Kidney glomerular epithelial cell (primary cell): ENCODE results near the gene PIP4K2C.
"Not testable (repeated sequence)": the region's sequence is repeated elsewhere in the genome, so short reads cannot be mapped to it uniquely, and the experiment has no call there.

ENCODE experiments used
- DNase-seq: peaks from one replicate; lab custom pipeline; 2025; lab: John Stamatoyannopoulos, UW

PIP4K2C gene

GRCh38 chr12:57585156-57585555 lies 5.8 kb upstream of the PIP4K2C start:
- DNase-seq = no peak

DNA sequence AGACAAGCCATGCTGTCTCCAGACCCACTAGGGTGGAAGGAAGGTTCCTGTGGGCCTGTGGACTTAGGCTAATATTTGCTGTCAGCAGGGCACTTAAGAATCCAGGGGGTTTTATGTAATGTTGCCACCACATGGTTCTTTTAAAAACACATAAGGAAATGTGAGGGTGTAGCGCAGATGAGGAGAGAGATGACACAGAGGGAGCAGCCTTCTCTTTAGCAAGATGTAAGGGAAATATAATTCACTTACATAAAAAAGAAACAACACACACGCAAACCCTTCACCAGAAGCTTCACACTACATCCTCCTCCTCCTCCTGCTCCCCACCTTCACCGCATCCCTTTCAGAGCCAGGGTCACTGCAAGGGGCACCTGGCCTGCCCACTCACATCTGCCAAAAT lies 4.9 kb upstream of the PIP4K2C start:
- DNase-seq = no peak

GRCh38 chr12:57586832-57587429 lies 4.1 kb upstream of the PIP4K2C start:
- no peak for DNase-seq

- not testable (repeated sequence) for DNase-seq
These were observed 1.9 kb upstream of the PIP4K2C start for GRCh38 chr12:57588951-57589610.

DNA sequence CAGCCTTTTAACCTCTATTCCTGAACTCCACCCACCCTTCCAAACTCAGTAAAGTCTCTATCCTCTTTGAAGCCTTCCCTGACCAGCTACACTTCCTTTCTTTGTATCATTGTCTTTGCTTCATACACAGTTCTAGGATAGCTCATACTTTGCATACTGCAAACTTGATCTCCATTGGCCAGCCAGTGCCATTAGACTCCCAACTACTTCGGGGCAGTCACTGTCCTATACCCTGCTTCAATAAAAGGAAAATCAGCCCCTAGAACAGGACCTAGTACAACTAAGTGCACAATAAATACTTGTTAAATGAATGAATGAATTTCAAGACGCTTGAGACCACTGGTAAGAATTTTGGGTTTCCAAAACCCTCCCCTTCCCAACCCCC lies 521 bp upstream of the PIP4K2C start:
- DNase-seq = no peak

GRCh38 chr12:57591782-57592325 lies 862 bp downstream of the PIP4K2C start:
- DNase-seq = no peak

- no peak for DNase-seq
These were observed 1.7 kb downstream of the PIP4K2C start for GRCh38 chr12:57592551-57593165.

DNA sequence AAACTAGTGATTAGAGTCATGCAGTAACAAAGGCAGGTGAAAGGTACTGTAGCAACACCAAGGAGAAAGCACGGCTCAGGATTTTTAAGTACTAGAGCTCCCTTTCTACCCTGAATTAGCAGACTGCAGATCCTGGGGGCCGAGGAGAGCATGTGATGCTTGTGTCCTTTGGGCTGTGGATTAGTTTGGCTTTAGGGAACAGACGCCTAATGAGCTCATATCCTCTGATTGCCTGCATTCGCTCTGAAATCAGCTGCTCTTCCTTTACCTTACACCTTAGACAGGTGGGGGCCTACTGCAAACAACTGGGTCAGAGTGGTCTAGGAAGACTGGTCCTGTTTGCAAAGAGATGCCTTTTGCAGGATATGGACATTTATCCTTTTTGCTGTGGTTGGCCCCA lies 2.2 kb downstream of the PIP4K2C start:
- no peak for DNase-seq

GRCh38 chr12:57600395-57600794 lies 9.4 kb downstream of the PIP4K2C start:
- DNase-seq = no peak

- DNase-seq = no peak
These were observed 11.6 kb downstream of the PIP4K2C start for GRCh38 chr12:57602544-57602943.

DNA sequence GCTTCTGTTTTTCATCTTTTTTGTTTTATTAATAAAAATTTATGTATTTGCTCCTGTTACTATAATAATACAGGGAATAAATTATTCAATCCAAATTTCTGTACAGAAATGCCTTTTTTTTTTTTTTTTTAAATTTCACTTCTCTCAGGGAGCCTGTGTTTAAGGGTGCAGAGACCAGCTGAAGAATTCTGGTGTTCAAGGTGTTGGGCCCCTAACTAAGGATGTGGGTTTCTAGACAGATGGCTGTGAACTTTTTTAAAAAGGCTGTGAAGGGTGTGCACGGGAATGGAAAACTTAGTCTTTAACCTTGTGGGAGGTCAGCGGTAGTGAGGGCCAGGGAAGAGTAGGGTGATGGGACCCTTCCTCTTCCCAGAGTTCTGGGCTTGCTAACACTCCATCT lies 12.3 kb downstream of the PIP4K2C start:
- DNase-seq = no peak

DNA sequence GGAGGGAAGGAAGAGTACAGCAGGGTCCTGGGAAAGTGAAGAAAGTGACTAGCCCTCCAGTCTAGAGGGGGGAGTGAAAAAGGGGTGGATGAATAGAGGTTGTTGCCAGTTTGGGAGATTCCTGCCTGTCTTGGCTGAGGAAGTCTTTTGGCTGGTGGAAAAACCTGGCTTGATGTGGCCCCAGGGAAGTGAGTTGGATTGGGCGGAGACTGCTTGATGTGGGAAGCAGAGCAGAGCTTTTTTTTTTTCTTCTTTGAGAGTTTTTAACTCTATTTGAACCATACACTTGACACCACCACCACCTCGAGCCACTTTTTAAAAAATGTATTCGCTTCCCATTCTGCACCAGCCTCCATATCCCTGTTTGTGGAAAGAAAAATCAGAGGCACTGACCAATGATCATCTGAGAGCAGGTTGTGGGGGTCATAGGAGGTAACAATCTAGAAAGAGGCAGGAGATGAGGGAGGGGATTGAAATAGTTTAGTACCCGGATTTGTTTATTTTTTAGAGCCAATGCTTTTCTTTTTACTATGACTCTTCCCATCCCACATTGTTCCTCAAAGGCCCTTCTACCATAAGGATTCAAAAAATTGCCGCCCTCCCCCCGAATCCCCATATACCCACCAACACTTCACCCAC lies 12.9 kb downstream of the PIP4K2C start:
- DNase-seq = no peak

- DNase-seq = no peak
These were observed 13.5 kb downstream of the PIP4K2C start, which contains the start of gene DTX3 for GRCh38 chr12:57604454-57604991. TSS of gene DTX3 (plus strand) at chr12:57604824. CDS start at chr12:57606518, 1,694 bp downstream.

- DNase-seq = no peak
These were observed 14.2 kb downstream of the PIP4K2C start for GRCh38 chr12:57604992-57605810.

GRCh38 chr12:57605811-57606311 lies 14.9 kb downstream of the PIP4K2C start:
- no peak for DNase-seq

DNA sequence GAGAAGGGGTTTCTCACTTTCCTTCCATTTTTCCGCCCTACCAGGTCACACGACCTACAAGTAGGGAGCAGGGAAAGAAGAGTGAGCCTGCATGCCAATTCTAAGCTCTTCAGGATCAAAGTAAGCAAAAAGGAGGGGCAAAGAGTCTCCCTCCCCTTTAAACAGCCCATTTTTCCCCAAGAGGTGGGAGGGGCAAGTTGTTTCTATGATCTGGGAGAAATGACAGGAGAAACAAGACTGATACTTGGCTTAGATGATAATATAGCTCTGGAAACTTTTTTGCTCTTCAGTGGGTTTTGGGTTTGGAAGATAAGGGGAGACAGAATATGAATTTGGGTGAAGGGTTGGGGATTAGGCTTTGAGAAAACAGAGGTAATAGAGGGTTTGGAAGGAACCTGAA lies 15.4 kb downstream of the PIP4K2C start:
- DNase-seq = no peak

DNA sequence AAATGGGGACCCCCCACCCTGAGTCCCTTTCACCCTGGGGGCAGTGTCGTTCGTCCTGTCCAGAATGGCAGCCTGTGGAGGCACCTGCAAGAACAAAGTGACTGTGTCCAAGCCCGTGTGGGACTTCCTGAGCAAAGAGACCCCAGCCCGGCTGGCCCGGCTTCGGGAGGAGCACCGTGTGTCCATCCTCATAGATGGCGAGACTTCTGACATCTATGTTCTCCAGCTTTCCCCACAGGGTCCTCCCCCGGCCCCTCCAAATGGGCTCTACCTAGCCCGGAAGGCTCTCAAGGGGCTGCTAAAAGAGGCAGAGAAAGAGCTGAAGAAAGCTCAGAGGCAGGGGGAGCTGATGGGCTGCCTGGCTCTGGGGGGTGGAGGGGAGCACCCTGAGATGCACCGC lies 15.8 kb downstream of the PIP4K2C start:
- no peak for DNase-seq

DNA sequence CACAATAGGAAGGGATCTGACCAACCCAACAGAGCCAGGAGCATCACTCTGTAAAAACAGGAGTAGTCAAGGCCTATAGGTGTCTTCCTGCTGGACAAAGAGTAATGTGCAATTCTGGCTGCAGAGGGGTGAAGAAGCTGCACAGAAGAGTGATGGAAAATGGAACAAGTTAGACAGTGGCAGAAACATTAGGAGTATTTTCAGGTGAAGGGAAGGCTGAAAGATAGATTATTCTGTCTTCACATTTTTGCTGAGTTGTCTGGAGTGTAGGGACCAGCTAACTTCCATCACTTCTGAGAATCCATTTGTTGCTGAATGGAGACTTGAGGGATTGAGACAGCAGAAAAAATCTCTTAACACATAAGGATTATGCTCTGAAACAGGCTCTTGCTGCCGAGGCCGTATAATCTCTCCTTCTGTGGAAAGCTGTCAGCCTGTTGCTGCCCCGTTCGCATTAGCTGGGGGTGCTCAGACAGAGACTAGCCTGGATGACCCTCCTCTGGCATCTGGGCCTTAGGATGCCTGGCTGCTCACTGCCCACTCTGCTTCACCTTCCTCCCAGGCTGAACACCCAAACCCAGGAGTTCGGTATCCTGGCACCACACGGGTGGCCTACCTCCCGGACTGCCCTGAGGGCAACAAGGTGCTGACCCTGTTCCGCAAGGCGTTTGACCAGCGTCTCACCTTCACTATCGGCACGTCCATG lies 17.1 kb downstream of the PIP4K2C start:
- DNase-seq = no peak

GRCh38 chr12:57609101-57609780 lies 18.2 kb downstream of the PIP4K2C start:
- DNase-seq = no peak
